GM19463 (cell line): Measurements from ENCODE around the gene ADAMTS6.

ENCODE experiments used
- ATAC-seq: cut with Tn5 transposase; IDR thresholded peaks from one replicate; pipeline ENCODE4 v1.9.1; 2021; ENCODE audit warnings: mild to moderate bottlenecking, moderate library complexity; ENCODE audit not compliant: unreplicated experiment

Gene ADAMTS6

GRCh38 chr5:65156933-65157332 is 324.8 kb downstream of the ADAMTS6 start:
- no peak for ATAC-seq

- ATAC-seq: no peak
Observed at GRCh38 chr5:65152131-65152530, 329.6 kb downstream of the ADAMTS6 start.

GRCh38 chr5:65151614-65152013 is 330.1 kb downstream of the ADAMTS6 start:
- no peak for ATAC-seq

- no peak for ATAC-seq
Observed at GRCh38 chr5:65150599-65151304, 331.0 kb downstream of the ADAMTS6 start.

DNA sequence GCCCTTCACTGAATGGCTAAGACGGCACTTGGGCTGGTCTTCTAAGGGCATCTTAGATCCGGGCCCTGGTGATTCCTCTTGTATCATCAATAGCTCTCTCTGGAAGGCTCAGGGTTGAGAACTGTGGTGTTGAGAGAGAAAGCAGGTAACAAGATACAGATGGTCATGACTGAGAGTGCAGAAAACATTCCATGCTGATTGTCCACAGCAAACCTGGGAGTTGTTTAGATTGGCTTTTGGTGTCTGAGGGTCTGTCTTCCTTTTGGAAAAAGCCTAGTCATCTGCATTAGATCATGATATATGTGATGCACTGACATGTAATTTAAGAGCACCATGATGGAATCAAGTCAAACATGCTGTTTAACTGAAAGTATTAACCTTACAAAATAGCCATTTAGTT is 331.9 kb downstream of the ADAMTS6 start:
- no peak for ATAC-seq

DNA sequence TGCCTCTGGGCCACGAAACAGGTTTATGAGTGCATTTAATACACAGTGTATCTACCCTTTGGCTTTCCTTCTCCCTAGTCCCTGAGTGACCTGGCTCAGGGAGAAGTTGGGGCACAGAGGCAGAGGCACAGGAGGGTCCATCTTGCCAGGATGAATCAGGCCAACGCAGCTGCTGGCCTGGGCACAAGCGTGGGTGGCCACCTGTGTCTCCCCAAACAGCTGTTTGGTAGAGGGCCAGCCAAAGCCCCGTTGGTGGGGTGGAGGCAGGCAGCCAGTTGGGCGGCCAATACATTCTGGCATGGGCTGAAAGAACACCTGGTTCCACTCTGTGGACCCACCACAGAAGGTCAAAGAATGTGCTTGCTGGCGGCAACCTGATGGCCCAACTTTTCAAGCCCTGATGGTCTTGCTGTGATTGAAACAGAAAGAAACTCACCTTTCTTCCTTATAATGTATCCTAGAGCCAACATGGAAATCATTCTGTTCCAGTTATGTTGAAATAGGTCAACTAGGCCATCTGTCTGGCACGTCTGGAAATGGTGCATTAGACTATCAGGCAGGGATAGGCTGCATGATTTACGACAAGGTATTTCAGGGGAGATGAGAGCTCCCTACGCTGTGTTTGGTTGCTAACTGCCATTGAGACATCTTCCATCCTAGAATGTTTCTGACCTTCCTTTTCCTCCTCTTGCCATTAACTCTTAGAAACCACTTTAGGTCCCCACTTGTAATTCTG is 337.4 kb downstream of the ADAMTS6 start:
- no peak for ATAC-seq

DNA sequence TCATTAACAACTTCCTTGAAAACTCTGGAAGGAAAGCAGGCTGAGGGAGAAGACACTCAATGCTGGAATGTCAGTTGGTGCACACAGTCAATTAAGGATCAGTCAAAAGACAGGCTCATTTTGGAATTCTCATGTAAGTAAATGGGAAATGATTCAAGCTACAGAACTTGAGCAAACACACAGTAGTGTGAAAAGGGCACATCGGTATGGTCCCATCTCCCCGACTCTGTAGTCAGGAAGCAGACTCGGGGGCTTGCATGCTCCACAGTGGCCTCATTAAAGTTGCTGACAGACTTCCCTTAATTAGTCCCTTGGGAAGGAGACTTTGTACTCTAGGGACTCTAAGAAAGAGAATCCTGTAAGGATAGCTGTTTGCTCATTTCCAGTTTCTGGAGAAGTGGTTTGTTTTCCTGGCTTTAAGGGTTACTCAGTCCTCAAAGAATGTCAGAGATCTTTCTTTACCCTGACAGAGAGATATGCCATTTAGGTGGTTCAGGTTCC is 339.2 kb downstream of the ADAMTS6 start:
- no peak for ATAC-seq

DNA sequence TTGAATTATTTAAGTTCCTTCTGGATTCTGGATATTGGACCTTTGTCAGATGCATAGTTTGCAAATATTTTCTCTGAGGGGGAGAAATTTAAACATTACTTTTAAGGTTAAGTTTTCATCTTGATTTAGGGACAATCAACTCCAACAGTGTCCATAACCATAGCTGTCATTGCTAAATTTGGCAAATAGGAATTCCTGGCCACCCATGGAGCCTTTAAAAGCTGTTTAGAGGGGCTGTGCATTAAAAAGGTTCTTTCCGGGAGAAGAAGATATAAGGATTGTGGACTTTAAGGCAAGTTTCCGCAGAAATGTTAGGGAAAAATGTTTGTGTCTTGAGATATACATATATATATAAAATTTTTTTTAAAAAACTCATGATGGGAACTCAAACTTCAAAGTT is 339.7 kb downstream of the ADAMTS6 start:
- ATAC-seq: no peak

DNA sequence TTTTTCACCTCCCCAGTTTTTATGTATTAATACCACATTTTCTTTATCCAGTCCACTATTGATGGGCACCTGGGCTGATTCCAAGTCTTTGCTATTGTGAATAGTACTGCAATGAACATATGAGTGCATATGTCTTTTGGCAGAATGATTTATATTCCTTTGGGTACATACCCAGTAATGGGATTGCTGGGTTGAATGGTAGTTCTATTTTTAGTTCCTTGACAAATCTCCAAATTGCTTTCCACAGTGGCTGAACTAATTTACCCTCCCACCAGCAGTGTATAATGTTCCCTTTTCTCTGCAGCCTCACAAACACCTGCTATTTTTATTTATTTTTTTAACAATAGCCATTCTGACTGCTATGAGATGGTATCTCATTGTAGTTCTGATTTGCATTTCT is 340.2 kb downstream of the ADAMTS6 start:
- no peak for ATAC-seq

GRCh38 chr5:65137631-65138030 is 344.1 kb downstream of the ADAMTS6 start:
- no peak for ATAC-seq

DNA sequence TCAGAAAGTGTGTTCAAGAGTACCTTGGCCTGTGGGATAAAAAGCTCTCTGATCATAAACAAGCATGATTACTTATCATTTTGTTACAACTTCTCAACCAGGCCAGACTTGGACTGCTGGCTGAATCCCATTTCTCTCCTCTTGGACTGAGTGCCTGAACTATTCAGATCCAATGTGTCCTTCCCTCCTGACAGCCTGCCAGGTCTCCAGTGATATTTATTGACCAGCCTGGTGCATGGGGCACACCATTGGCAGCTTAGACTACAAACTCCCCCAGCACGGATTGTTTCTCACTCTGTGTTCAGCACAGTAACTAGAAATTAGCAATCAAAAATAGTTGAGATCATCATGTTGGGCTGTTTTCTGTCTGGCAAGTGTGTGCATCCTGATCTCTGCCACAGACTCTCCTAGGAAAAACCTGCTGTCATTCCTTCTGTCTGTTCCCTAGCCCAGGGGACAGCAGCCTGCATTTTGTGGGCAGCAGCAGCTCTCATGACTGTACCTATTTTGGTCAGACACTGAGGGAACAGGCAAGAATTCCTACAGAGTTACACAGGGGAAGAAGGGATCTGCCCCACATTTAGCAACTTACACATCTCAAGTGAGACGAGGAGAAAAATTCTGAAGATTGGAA is 348.1 kb downstream of the ADAMTS6 start:
- ATAC-seq: no peak

DNA sequence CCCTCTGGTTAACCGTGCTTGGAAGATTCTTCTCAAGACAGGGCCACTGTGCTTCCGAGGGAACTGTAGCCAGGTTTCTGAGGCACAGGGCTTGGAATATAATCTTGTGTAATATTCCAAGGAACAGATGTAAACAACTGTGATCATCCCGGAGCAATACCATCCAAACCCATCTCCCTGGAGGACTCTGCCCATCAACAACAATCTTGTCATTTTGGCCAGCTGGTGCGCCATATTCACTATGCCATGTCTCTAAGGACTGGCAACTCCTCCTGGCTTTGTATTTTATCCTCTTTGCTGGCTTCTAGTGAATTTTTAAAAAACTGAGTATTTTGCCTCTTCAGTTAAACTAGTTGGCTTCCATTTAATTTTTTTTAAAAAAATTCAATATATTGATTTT is 349.3 kb downstream of the ADAMTS6 start:
- ATAC-seq: no peak

- ATAC-seq: no peak
Observed at GRCh38 chr5:65128226-65128625, 353.5 kb downstream of the ADAMTS6 start.

DNA sequence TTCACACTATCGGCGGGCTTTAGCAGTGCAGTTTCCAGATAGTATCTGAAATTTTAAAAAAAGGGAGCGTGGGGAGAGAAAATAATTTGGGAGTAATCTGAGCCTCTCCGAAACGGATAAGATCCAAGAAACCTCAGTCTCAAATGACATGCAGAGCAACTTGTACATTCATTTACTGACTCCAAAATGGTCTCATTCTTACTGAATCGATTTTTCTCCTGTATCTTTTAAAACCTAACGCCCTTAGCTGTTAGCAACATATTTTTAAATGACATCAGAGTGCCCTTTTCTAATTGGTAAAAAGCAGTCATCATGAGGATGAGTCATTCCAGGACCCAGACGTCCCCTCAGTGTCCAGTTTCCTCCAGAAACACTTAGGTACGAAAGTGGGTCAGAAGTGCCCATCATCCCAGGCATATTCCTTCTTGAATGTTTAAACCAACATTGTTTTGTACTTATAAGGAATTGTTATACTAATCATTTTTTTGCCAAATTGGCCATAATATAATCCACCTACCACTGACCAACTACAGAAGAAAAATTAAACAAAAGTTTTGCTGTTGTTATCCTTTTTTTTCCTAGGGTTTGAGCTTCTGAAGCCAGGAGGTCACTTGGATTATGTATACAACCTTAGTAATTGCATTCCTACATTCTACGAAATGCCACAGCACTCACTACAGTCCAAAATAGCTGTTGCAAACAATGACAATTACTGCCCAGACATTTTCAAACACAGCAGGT is 354.4 kb downstream of the ADAMTS6 start:
- ATAC-seq: no peak

GRCh38 chr5:65126542-65127069 is 355.1 kb downstream of the ADAMTS6 start:
- ATAC-seq: no peak

- ATAC-seq: no peak
Observed at GRCh38 chr5:65125591-65126541, 355.9 kb downstream of the ADAMTS6 start.

- no peak for ATAC-seq
Observed at GRCh38 chr5:65121880-65122436, 359.8 kb downstream of the ADAMTS6 start.

DNA sequence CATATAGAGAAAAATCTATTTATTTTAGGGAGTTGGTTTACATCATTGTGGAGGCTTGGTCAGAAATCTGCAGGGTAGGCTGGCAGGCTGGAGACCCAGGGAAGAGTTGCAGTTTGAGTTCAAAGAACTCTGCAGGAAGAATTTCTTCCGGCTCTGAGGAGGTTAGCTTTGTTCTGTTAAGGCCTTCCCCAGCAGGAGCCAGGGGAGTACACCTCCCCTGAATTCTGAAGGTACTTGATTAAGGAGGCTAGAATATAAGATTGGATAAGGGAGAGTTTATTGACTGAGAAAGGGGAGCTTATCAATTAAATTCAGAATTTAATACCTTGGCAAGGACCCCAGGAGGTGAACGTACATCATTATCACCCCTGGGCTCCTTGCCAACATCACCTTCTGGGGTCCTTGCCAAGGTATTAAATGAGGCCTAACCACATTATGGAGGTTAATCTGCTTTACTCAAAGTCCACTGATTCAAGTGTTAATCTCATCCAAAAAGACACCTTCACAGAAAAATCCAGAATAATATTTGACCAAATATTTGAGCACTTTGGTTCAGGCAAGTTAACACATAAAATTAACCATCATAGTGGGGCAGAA is 361.3 kb downstream of the ADAMTS6 start:
- no peak for ATAC-seq

DNA sequence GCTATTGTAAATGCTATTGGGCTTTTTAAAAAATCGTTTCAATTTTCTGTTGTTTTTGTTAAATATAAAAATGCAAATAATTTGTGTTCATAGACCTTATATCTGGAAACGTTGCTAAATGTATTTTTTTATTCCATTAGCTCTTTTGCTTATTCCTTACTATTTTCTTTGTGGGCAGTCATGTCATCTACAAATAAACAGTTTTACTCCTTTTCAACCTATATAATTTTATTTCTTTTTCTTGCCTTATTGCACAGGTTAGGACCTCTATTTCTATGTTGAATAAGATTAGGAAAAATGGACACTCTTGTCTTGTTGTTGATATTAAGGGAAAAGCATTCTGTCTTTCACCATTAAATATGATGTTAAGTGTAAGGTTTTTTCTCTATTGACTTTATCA is 364.2 kb downstream of the ADAMTS6 start:
- no peak for ATAC-seq
